HEK293 (cell line): ENCODE data around the gene OLFM1.

Experiments
- CTCF ChIA-PET: fragments of 350-600 bp; formaldehyde crosslinking; extraction: SDS; loops from one replicate; lab custom pipeline; 2021; ENCODE audit warnings: antibody characterized with exemption; lab: Yijun Ruan, JAX
- POLR2A ChIA-PET: fragments of 300-600 bp; formaldehyde crosslinking; extraction: SDS; loops from one replicate; lab custom pipeline; 2020; ENCODE audit warnings: antibody characterized with exemption, inconsistent platforms; lab: Yijun Ruan, JAX
- H3K27ac ChIP-seq: fragments of 200-500 bp; sonication (Bioruptor generic); 2 replicates; pipeline ENCODE4 v1.5.1; 2014; ENCODE audit warnings: low read depth, low read length, control low read depth, inconsistent platforms; ENCODE audit errors: extremely low read depth
- H3K36me3 ChIP-seq, 2 experiments: fragments of 200-500 bp in 1 of 2; sonication (Bioruptor generic) in 1 of 2; 1 replicate in 1 of 2; 2 replicates in 1 of 2; pipeline ENCODE4 v1.5.1; 2014 to 2017; ENCODE audit warnings: inconsistent platforms in 2 of 2, low read length in 2 of 2; ENCODE audit not compliant: control insufficient read depth in 2 of 2, insufficient read depth in 1 of 2
- H3K4me1 ChIP-seq: fragments of 200-500 bp; sonication (Bioruptor generic); 2 replicates; pipeline ENCODE4 v1.5.1; 2014; ENCODE audit warnings: mild to moderate bottlenecking, low read length, inconsistent platforms; ENCODE audit not compliant: control insufficient read depth, insufficient read depth
- H3K4me3 ChIP-seq: 2 replicates; pipeline ENCODE4 v1.5.1; 2011; ENCODE audit warnings: low read depth, mild to moderate bottlenecking, control low read depth, low read length, moderate library complexity
- H3K9me3 ChIP-seq: fragments of 200-500 bp; sonication (Bioruptor generic); 2 replicates; pipeline ENCODE4 v1.5.1; 2014; ENCODE audit warnings: low read depth, low read length, inconsistent platforms; ENCODE audit not compliant: control insufficient read depth, insufficient read depth
- KLF16 ChIP-seq: fragments of 450-650 bp; formaldehyde crosslinking; IDR thresholded peaks from 2 replicates; pipeline ENCODE4 v1.5.1; 2017; ENCODE audit warnings: missing biosample characterization, missing genetic modification characterization
- MZF1 ChIP-seq: fragments of 450-650 bp; formaldehyde crosslinking; IDR thresholded peaks from 2 replicates; pipeline ENCODE4 v1.5.1; 2017; ENCODE audit warnings: missing biosample characterization, missing genetic modification characterization, borderline replicate concordance
- OVOL3 ChIP-seq: fragments of 450-650 bp; formaldehyde crosslinking; IDR thresholded peaks from 2 replicates; pipeline ENCODE4 v1.5.1; 2016; ENCODE audit warnings: missing biosample characterization, missing genetic modification characterization
- TCF7L2 ChIP-seq: IDR thresholded peaks from 2 replicates; pipeline ENCODE4 v1.6.1; 2011; ENCODE audit warnings: low read depth, mild to moderate bottlenecking, inconsistent platforms, low read length, moderate library complexity, borderline replicate concordance
- YY2 ChIP-seq: fragments of 450-650 bp; formaldehyde crosslinking; IDR thresholded peaks from 2 replicates; pipeline ENCODE4 v1.5.1; 2016; ENCODE audit warnings: missing biosample characterization, missing genetic modification characterization
- ZBTB20 ChIP-seq: fragments of 450-650 bp; formaldehyde crosslinking; IDR thresholded peaks from 2 replicates; pipeline ENCODE4 v1.5.1; 2016; ENCODE audit warnings: missing biosample characterization, missing genetic modification characterization
- ZBTB8A ChIP-seq: fragments of 450-650 bp; formaldehyde crosslinking; IDR thresholded peaks from 2 replicates; pipeline ENCODE4 v1.5.1; 2016; ENCODE audit warnings: missing biosample characterization, missing genetic modification characterization
- ZFP3 ChIP-seq: fragments of 450-650 bp; formaldehyde crosslinking; IDR thresholded peaks from 2 replicates; pipeline ENCODE4 v1.5.1; 2016; ENCODE audit warnings: low read depth, missing biosample characterization, missing genetic modification characterization
- ZFP37 ChIP-seq: fragments of 450-650 bp; formaldehyde crosslinking; IDR thresholded peaks from 2 replicates; pipeline ENCODE4 v1.5.1; 2016; ENCODE audit warnings: missing biosample characterization, missing genetic modification characterization
- ZFP69B ChIP-seq: fragments of 450-650 bp; formaldehyde crosslinking; IDR thresholded peaks from 2 replicates; pipeline ENCODE4 v1.5.1; 2016; ENCODE audit warnings: missing biosample characterization, missing genetic modification characterization
- ZNF10 ChIP-seq: fragments of 450-650 bp; formaldehyde crosslinking; IDR thresholded peaks from 2 replicates; pipeline ENCODE4 v1.5.1; 2017; ENCODE audit warnings: missing biosample characterization, missing genetic modification characterization
- ZNF121 ChIP-seq: fragments of 450-650 bp; formaldehyde crosslinking; IDR thresholded peaks from 2 replicates; pipeline ENCODE4 v1.5.1; 2016; ENCODE audit warnings: missing biosample characterization, missing genetic modification characterization
- ZNF214 ChIP-seq: fragments of 450-650 bp; formaldehyde crosslinking; IDR thresholded peaks from 2 replicates; pipeline ENCODE4 v1.5.1; 2017; ENCODE audit warnings: missing biosample characterization, mild to moderate bottlenecking, missing genetic modification characterization, borderline replicate concordance
- ZNF324 ChIP-seq: fragments of 450-650 bp; formaldehyde crosslinking; IDR thresholded peaks from 2 replicates; pipeline ENCODE4 v1.5.1; 2016; ENCODE audit warnings: missing biosample characterization, missing genetic modification characterization
- ZNF366 ChIP-seq: fragments of 450-650 bp; formaldehyde crosslinking; conservative IDR thresholded peaks from 2 replicates; pipeline ENCODE4 v1.5.1; 2016; ENCODE audit warnings: missing biosample characterization, missing genetic modification characterization
- ZNF394 ChIP-seq: fragments of 450-650 bp; formaldehyde crosslinking; IDR thresholded peaks from 2 replicates; pipeline ENCODE4 v1.5.1; 2016; ENCODE audit warnings: missing biosample characterization, missing genetic modification characterization, mild to moderate bottlenecking, moderate library complexity, borderline replicate concordance
- ZNF585B ChIP-seq: fragments of 450-650 bp; formaldehyde crosslinking; IDR thresholded peaks from 2 replicates; pipeline ENCODE4 v1.5.1; 2016; ENCODE audit warnings: missing biosample characterization, missing genetic modification characterization
- ZNF600 ChIP-seq: fragments of 450-650 bp; formaldehyde crosslinking; IDR thresholded peaks from 2 replicates; pipeline ENCODE4 v1.5.1; 2016; ENCODE audit warnings: missing biosample characterization, missing genetic modification characterization
- ZNF677 ChIP-seq: fragments of 450-650 bp; IDR thresholded peaks from 2 replicates; pipeline ENCODE4 v1.5.0; 2018; ENCODE audit warnings: missing biosample characterization, mild to moderate bottlenecking, missing genetic modification characterization, moderate library complexity
- ZNF768 ChIP-seq: fragments of 450-650 bp; formaldehyde crosslinking; IDR thresholded peaks from 2 replicates; pipeline ENCODE4 v1.5.1; 2018; ENCODE audit warnings: missing biosample characterization, mild to moderate bottlenecking, missing genetic modification characterization
- ZNF776 ChIP-seq: fragments of 450-650 bp; formaldehyde crosslinking; IDR thresholded peaks from 2 replicates; pipeline ENCODE4 v1.5.0; 2017; ENCODE audit warnings: missing biosample characterization, missing genetic modification characterization, borderline replicate concordance
- ZNF777 ChIP-seq: fragments of 450-650 bp; formaldehyde crosslinking; IDR thresholded peaks from 2 replicates; pipeline ENCODE4 v1.5.1; 2017; ENCODE audit warnings: missing biosample characterization, missing genetic modification characterization, borderline replicate concordance
- ZNF785 ChIP-seq: fragments of 450-650 bp; formaldehyde crosslinking; IDR thresholded peaks from 2 replicates; pipeline ENCODE4 v1.5.1; 2016; ENCODE audit warnings: missing biosample characterization, missing genetic modification characterization
- ZNF792 ChIP-seq: fragments of 450-650 bp; formaldehyde crosslinking; IDR thresholded peaks from 2 replicates; pipeline ENCODE4 v1.5.1; 2016; ENCODE audit warnings: missing biosample characterization, missing genetic modification characterization
- ZSCAN30 ChIP-seq: fragments of 450-650 bp; IDR thresholded peaks from 2 replicates; pipeline ENCODE4 v1.5.1; 2018; ENCODE audit warnings: missing biosample characterization, mild to moderate bottlenecking, missing genetic modification characterization, moderate library complexity
- ZXDB ChIP-seq: fragments of 450-650 bp; formaldehyde crosslinking; IDR thresholded peaks from 2 replicates; pipeline ENCODE4 v1.5.1; 2016; ENCODE audit warnings: missing biosample characterization, missing genetic modification characterization
- TF ChIP-seq, protein P1 (sequence below): fragments of 450-650 bp; formaldehyde crosslinking; IDR thresholded peaks from 2 replicates; pipeline ENCODE4 v1.5.1; 2016; ENCODE audit warnings: missing biosample characterization, missing genetic modification characterization
- TF ChIP-seq, protein P2 (sequence below): fragments of 450-650 bp; formaldehyde crosslinking; IDR thresholded peaks from 2 replicates; pipeline ENCODE4 v1.5.1; 2017; ENCODE audit warnings: missing biosample characterization, missing genetic modification characterization
- TF ChIP-seq, protein P3 (sequence below): IDR thresholded peaks from 2 replicates; pipeline ENCODE4 v1.6.1; 2011; ENCODE audit warnings: mild to moderate bottlenecking, low read depth, low read length, borderline replicate concordance

The OLFM1 gene

GRCh38 chr9:135166565-135166964, 79.1 kb downstream of the OLFM1 start:
- no peak overlapping the region for H3K27ac ChIP-seq
- ChIA-PET POLR2A (no interaction called here), CTCF (no interaction called here)
- H3K4me1 ChIP-seq, result no peaks in the 10 kb centered on the region
- TF ChIP-seq, protein P1, sequence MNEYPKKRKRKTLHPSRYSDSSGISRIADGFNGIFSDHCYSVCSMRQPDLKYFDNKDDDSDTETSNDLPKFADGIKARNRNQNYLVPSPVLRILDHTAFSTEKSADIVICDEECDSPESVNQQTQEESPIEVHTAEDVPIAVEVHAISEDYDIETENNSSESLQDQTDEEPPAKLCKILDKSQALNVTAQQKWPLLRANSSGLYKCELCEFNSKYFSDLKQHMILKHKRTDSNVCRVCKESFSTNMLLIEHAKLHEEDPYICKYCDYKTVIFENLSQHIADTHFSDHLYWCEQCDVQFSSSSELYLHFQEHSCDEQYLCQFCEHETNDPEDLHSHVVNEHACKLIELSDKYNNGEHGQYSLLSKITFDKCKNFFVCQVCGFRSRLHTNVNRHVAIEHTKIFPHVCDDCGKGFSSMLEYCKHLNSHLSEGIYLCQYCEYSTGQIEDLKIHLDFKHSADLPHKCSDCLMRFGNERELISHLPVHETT (tag by site-specific recombination), result no peak
- TF ChIP-seq ZBTB20 (tag by site-specific recombination) (no peak), MZF1 (tag by site-specific recombination) (no peak), ZFP37 (tag by site-specific recombination) (no peak), ZNF10 (no peak), ZNF777 (tag by site-specific recombination) (no peak), OVOL3 (tag by site-specific recombination) (no peak), ZNF600 (tag by site-specific recombination) (no peak), ZNF585B (no peak), ZNF776 (tag by site-specific recombination) (no peak), ZNF394 (tag by site-specific recombination) (no peak), TCF7L2 (no peak)
- TF ChIP-seq, protein P2, sequence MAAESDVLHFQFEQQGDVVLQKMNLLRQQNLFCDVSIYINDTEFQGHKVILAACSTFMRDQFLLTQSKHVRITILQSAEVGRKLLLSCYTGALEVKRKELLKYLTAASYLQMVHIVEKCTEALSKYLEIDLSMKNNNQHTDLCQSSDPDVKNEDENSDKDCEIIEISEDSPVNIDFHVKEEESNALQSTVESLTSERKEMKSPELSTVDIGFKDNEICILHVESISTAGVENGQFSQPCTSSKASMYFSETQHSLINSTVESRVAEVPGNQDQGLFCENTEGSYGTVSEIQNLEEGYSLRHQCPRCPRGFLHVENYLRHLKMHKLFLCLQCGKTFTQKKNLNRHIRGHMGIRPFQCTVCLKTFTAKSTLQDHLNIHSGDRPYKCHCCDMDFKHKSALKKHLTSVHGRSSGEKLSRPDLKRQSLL (tag by site-specific recombination), result no peak
- H3K9me3 ChIP-seq, result no peaks in the 10 kb centered on the region
- no peak overlapping the region for H3K4me3 ChIP-seq
- H3K36me3 ChIP-seq, result no peaks in the 10 kb centered on the region

GRCh38 chr9:135167356-135167755, 79.9 kb downstream of the OLFM1 start:
- H3K4me1 ChIP-seq, result no peaks in the 10 kb centered on the region
- H3K36me3 ChIP-seq, result no peaks in the 10 kb centered on the region
- ChIA-PET CTCF (no interaction called here), POLR2A (no interaction called here)
- H3K27ac ChIP-seq, result no peak overlapping the region
- H3K9me3 ChIP-seq, result no peaks in the 10 kb centered on the region
- no peak for TF ChIP-seq ZNF785
- no peak for TF ChIP-seq ZNF768 (tag by site-specific recombination)
- TF ChIP-seq ZNF214 (tag by site-specific recombination), result no peak
- no peak for TF ChIP-seq ZNF792 (tag by site-specific recombination)
- TF ChIP-seq ZFP3 (tag by site-specific recombination), result no peak
- TF ChIP-seq ZBTB8A (tag by site-specific recombination), result no peak
- no peak for TF ChIP-seq ZSCAN30 (tag by site-specific recombination)
- no peak for TF ChIP-seq ZXDB (tag by site-specific recombination)
- TF ChIP-seq ZNF324 (tag by site-specific recombination), result no peak
- no peak for TF ChIP-seq ZNF121 (tag by site-specific recombination)
- TF ChIP-seq, protein P3, sequence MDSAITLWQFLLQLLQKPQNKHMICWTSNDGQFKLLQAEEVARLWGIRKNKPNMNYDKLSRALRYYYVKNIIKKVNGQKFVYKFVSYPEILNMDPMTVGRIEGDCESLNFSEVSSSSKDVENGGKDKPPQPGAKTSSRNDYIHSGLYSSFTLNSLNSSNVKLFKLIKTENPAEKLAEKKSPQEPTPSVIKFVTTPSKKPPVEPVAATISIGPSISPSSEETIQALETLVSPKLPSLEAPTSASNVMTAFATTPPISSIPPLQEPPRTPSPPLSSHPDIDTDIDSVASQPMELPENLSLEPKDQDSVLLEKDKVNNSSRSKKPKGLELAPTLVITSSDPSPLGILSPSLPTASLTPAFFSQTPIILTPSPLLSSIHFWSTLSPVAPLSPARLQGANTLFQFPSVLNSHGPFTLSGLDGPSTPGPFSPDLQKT, result no peak
- TF ChIP-seq, protein P1 (tag by site-specific recombination), result no peak
- TF ChIP-seq KLF16, result no peak
- TF ChIP-seq ZNF677, result no peak
- no peak for TF ChIP-seq ZFP69B (tag by site-specific recombination)
- no peak for TF ChIP-seq YY2 (tag by site-specific recombination)
- TF ChIP-seq ZNF366, result no peak
- TF ChIP-seq ZNF394 (tag by site-specific recombination), result no peak
- H3K4me3 ChIP-seq, result no peak overlapping the region
